Hippocampal formation (tissue), 2 donors: ENCODE results near the gene CDC14B.

Experiments
- DNase-seq, 2 donors: peaks; one replicate each; lab custom pipeline; 2025; lab: John Stamatoyannopoulos, UW

CDC14B gene

DNA sequence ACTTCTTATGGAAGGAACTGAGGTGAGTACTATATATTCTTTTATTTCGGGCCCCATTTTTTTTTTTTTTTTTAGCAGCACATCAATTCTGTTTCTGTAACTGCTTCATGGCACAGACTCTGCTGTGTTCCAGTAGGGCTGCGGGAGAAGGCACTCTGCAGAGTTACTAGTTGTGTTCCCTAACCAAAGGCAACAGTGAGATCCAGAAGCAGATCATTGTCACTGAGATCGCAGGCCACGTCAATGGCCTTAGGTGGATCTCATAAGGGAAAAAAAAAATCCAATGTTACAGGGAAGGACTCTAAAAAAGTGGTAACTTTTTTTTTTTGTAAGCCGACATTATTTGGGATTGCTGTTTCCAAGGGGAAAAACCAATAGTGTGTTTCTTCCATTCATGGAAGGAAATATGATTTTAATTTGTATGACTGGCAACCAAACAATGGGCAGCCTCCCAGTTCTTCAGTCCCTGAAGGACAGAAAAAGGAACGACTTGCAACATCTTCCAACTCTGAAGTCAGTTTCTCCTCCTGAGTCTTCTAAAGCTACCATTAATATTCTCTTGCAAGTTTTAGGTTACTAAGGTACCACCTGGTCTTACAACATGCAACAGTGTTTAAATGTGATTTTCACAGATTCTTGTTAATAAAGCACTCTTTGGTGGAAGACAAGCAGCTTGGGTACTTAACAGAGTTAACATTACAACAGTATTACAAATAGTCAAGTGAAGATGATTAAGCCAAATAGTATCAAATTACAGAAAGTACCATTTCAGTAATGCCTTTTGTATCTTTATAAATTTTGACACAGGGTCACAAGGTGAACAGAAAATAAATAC, 116.9 kb downstream of the CDC14B start:
- no peak for DNase-seq

DNA sequence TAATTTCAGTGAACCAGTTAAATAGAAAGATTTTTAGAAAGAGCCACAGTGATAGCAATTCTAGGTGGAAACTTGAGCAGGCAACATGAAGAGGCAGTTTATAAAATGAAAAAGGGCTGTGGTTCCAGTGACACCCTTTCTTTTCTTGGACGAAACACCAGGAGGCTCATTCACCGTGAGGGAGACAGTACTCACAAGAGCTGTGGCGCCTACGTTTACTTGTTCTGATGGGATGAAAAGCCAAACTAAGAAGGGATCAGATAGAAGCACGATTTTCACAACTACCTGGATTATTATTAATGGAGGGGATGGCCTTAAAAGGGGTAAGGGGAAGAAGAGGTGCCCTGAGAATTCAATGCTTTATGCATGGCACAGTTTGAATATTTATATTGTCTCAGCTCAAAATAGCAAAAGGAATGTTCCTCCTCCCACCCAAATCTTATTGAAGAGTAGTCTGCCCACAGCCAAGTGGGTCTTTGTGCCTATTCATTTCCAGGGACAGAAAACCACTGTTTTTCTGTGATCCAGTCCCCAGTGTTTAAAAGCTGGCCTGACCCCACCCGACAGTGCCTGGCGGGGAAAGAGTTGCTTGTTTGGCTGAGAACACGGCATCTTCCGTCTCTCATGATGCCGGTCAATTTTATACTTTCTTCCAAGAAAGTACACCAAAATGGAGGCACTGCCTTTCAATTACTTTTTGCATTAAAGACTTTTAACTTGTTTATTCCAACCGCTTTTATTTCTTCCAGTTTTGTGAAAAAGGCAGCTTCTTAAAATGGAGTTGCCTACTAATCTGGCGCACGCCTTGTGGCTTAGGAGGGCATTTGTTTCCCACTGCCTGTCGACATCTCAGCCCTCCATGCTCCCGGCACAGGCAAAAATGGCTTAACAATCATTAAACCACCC, 117.8 kb downstream of the CDC14B start:
- DNase-seq, result peak; percentile 60

DNA sequence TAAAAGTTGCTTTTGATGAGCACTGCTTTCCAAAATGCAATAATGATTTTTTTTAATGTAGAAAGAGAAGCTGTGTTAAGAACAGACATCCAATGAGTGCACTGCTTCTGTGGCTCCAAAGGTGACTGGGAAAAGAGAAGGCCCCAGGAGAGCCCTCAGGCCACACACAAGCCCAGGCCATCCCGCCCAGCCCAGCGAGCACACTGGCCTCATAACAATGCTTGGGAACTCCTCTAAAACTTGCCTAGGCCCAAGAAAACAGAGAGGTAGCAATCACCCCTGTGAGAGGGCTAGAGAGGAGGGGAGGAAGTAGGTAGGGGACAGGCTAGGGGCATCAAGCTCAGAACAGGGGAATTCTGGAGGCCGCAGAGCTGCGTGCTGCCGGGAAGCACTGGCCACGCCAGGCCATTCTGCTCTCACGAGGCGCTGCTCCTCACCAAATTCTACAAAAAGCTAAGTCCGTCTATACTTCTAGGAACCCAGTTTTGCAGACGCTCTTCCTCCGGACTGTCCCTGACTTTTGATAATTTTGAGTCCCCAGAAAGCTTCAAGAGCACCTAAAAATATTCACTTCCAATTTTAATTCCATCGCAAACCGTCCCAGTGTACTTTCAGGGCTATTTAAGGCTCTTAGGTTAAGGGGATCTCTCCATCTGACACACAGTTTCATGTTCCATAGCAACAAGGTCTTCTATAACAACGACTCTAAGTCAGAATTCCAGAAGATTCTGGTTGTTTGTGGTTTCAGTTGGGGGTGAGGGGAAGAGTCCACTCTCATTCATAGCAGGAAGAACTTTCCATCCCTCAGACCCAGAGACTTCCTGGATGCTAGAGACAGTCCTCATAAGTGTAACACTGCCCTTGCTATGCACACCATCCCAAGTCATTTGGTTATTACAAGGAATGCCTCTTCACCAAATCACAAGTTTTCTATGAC, 118.7 kb downstream of the CDC14B start:
- DNase-seq, result no peak

DNA sequence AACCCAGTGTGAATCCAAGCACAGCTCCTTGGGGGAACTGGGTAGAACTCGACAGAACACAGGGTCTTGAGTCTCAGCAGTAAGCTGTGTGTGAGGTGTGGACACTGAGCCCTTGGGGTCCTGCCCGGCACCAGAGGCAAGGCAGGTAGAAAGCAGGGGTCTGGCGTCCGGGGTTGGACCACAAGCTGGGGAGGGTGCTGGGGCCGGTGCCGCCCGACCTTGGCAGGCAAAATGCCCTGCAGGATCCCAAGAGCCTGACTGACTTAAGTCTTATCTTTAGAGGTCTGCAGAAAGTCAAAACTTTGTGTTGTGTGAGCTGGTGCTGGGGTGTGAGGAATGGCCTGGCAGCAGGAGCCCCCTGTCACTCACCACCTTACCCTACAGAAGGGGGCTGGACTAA, 120.4 kb downstream of the CDC14B start:
- no peak for DNase-seq

DNA sequence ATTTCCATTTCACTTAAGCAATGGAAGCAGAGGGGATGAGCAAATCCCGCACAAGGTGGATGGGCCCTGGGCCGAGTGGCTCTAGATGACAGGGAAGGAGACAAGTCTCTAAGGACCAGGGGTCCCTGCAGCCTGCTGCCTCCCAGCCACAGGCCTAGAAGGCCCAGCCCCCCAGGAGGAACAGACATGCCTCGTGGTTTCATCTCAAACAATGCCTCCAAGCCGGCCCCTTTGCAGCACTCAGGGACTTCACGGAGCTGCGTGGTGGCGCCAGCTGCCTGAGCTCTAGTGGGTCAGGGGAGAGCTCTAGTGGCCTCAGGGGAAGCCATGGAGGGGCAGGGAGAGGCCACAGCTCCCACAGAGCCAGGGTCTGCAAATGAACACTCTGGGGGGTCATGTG, 120.8 kb downstream of the CDC14B start:
- no peak for DNase-seq

DNA sequence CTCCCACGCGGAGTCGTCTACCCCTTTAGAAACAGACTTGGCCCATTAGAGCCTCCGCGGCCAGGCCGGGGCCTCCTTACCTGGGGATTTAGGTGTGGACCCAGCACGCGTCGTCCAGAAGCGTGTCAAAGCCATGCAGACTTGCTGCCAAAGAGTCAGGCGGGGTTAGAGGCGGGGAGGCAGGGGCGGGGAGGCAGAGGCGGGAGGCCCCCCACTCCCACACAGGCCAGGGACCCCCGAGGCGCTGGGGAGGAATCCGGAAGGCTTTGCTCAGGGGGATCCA, 122.6 kb downstream of the CDC14B start:
- DNase-seq, result no peak

DNA sequence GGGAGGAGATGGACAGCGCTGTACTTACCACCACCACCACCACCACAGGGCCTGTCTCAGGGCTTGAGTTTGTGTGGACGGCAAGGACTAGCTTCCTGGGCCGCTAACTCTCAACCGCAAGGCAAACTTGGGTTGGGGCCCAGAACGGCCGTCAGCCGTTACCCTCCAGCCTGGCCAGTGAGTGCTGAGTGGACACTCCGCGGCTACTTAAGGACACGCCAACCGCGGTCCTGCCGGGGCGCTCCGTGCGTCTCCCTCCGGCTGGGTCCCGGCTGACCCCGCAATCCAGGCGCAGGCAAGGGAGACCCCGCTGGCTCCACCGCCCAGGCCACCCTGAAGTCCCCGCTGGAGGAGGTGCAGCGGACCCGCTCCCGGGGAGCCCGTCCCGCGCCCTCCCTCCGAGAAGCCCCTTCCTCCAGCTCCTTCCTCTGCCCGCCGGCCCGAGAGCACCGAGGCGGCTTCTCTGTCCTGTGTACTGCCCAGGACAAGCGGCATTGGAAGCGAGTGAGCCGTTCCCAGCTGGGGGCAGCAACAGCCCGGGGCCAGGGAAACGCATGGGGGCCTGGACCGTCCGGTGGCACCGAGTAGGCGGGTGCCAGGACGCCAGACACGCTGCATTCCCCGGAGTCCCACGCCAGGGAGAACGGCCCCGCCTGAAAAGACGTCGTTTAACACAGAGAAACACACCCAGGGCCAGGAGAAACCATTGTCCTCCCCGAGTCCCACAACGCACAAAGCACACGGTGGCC, 123.1 kb downstream of the CDC14B start:
- DNase-seq, result no peak

DNA sequence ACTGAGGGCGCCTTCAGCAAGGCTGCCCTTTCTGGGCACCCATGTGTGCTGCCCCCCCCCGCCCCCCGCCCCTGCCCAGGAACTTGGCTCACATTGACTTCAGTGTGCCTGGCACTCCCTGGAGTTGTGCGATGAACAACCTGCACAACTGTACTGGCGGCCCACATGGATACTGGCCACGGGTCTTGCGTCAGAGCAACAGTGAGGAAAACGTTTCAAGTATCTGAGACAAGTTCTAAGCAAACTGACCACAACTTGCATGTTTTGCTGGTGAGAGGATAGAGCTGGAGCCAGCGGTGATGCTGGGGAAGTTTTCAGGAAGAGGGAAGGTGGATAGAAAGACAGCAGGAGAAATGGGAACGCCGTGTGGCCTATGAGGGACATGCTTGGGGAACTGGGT, 124.3 kb downstream of the CDC14B start:
- DNase-seq, result no peak

DNA sequence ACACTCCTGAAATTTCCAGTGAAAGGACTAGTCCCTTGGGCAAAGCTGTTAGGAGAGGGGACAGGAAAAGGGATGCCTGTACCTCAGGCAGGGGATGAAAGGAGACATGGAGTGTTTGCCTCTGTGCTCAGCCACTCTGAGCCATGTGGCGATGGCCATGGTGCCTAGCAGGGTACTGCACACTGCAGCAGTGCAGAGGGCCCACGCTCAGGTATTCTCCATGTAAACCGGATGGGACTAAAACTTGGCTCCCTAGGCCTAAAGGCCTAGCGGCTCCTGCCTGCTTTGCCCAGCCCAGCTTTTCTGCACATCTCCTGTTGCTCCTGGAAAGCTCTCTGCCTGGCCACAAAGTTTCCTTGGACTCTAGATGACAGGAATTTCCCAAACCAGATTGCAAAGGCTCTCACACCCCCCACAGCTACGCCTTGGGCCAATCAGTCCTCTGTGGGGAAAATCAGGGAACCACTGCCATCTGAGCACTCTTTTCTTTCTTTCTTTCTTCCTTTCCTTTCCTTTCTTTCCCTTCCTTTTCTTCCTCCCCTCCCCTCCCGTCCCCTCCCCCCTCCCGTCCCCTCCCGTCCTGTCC, 125.3 kb downstream of the CDC14B start:
- no peak for DNase-seq

DNA sequence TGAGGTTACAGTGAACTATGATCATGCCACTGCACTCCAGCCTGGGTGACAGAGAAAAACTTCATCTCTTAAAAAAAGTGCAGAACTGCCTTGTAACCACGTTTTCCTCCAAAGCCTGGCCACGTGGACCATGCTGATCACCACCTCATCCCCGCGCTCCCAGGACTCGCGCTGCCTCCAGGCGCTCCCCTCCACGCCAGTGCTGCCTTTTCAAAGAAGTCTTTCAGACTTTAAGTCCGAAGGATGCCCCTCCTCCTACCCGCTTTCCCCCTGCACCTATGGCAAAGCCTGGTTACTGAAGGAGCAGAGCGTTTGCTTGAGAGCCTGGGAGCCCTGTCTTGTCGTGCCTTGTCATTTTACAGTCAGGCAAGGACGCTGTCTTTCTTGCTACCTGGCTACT, 125.9 kb downstream of the CDC14B start:
- DNase-seq, result no peak

DNA sequence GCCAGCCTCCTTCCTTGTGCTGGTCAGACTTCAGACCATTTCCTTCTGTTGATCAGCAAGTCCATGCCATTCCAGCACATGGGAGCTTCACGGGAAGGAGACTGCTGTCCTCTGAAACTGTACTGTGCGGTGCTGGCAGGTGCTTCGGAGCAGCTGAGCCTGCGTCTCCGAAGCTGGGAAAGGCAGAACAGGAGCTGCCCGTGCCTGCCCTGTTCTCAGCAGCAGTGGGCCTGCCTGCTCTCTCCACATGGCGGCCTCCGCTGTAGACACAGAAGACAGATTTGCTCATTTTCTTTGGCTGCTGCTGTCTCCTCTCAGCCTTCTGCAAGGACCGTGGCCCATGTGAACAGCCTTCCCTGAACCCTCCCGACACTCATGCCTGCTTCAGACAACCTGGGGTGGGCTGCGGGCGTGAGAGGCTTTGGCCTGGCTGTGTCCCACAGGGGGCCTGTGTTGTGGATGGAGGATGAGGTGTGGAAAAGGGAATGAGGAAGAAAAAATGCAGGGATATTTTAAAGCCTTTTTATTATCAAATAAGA, 126.6 kb downstream of the CDC14B start:
- DNase-seq, result no peak

DNA sequence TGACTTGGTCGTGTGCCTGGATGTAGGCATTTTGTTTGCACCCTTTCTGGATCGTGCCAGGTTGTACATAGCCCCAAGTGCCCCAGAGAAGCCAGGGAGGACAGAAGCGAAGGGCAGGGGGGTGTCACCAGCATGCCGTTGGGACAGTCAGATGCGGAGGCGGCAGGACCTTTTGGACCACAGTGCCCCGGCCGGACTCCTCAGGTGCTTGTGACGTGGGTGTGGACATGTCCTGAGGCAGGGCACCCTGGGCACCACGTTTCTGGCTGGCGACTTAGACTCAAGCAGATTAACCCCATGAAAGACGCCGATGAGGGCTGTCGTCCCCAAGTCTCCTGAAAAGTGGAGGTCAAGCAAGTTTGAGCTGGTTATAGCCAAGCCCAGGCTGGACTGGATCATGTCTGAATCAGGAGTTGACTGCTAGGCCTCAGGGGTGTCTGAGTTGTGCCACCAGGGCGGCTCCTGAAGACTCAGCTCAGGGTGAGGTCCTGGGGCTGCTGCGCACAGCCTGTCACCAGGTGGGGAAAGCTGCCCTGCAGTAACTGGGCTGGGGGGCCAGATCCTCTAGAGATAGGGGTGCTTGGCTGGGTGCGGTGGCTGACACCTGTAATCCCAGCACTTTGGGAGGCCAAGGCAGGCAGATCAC, 127.6 kb downstream of the CDC14B start:
- no peak for DNase-seq

DNA sequence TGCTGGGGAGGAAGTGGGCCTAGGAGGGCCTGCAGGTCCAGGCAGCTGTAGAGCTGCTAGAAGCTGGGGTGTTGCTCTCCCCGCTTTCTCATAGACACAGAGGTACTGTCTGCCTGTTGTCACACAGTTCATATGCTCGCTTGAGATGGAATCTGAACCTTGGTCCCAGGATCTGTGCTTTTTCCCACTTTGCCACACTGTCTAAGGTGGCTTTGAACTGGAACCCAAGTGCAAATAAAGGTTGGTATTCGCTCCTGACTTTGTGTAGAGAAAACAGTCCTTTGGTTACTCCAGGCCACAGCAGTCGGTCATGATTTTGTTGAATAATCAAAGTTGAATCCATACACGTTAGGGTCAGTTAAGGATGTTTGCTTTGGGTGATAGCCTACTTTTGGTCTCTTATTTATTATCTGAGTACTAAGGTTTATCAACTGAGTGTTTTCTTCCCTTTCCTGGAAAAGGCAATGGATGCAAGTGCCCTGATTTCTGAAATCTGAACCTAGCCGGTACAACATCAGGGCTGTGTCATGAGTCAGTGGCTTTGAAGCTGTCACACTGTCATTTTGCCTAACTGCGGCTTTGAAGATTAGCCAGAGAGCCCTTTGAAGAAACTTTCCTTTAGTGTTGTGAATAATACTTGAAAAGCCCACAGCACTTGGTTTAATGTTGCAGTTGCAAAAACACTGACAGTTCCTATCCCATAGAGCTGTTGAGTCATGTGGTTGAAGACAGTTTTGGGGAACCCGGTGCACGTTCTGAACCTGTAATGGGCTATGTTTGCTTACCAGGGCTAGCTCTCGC, 128.4 kb downstream of the CDC14B start:
- DNase-seq, result no peak

DNA sequence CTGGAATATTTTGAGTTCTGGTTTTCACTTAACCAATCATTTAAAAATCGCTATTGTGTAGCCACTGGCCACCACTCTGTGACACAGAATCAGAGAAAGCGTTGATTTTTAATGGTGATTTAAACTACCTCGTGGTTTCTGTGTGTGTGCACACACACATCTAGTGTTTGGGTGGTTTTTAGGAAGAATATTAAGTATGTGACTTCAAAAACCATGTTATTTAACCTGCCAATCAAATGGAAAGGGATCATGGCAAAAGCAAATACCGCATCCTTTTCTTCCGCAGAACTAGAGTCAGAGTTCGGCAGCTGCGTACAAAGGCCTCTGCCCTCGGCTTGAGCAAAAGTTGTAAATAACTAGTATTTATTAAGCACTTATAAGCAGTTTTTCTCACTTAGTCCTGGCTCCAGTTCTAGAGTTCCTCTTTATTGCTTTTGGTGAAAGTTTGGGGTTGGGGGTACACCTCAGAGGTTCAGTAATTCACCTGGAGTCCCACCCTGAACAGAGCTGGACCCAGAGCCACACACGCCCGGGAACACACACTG, 129.0 kb downstream of the CDC14B start:
- no peak for DNase-seq

DNA sequence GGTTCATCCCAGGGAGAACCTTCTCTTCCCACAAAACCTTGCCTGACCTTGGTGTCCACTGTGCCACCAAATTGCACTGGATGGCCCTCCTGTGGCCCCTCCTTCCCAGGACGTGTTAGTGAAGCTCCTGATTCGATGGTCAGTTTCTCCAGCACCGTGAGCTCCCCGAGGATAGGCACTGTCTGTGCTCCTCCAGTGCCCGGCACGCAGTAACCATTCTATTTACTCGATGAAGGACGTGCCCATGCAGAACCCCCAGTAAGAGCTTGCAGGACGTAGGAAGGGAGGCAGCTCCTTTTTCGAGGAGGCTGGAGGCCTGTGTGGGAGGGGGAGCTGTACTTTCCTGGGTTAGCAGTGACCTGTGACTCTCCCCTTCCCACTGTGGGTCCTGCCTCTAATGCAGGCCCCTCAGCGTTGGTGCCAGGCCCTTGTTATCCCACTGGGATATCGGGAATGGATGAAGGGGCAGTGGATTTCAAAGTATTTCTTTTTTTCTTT, 130.1 kb downstream of the CDC14B start:
- no peak for DNase-seq

DNA sequence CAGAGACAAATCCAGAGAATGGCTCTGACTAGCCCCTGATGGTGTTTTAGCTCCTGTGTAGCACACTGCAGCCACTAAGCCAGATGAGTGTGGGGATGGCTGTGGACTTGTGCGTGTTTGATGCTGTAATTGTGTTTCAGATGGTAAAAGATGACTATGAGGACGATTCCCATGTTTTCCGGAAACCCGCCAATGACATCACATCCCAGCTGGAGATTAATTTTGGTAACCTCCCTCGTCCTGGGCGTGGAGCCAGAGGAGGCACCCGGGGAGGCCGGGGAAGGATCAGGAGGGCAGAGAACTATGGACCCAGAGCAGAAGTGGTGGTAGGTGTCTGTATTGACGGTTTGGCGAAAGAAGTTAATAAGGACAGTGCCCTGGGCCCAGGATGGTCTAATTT, 131.7 kb downstream of the CDC14B start:
- no peak for DNase-seq

DNA sequence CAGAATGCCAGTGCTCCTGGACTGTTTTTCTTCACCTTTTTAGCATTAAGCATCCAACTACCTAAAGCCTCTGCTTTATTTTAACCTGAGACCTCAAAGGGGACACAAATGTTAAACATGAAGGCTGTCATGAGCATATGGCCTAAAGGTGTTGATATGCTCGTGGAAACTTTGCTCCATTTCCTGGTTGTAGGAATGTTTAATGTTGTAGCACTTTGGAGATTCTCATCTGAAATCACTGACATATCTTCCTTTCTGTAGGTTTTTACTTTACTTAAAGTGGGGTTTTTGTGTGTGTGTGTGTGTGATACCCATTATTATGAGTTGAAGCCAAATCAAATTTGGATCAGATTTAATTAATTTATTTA, 132.6 kb downstream of the CDC14B start:
- no peak for DNase-seq

DNA sequence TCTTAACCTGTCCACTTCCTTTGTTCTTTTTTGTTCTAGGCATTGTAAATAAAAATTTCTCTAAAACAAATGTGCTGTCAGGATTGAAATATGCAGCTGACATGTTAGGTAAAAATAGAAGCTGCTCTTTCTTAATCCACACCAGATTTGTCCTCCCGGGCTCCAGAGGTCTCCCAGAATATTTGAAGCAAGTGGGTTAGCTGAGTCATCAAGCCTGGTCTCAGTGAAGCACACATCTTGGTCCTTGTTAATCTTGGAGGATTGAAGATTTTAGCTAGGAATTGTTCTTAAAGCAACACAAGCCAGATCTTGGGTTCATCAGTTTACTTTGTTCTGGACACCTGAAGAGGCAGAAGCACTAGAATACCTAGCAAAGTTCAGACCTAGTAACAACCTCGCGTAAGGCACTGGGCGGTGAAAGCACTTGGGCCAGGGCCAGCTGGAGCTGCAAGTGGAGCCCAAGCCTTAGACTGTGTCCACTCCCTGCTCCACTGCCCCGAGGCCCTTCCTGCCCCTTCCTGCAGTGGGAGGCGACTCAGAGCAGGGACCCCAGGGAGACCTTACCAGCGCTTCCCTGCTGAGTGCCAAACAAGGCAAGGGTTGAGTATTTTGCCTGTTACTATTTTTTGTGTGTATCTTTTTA, 133.1 kb downstream of the CDC14B start:
- DNase-seq, result no peak

DNA sequence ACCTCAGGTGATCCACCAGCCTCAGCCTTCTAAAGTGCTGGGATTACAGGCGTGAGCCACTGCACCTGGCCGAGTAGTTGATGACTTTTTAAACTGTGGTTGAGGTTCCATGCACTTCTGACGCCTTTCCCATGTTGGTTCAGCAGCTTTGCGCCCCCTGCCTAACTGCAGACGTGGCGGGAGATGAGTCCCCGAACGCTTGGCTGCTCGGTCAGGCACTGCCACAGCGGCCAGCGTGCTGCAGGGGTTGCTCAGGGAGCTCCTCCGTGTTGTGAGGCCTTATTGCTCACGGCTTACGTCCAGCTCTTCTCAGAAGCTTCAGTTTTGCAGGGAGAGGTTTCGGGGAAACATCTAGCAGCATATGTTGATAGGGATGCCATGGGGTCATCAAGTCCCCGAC, 134.4 kb downstream of the CDC14B start:
- DNase-seq, result no peak
